Fibroblast of skin of right biceps (primary cell): ENCODE measurements around the gene WDR20.
"Not testable (repeated sequence)": the region's sequence is repeated elsewhere in the genome, so short reads cannot be mapped to it uniquely, and the experiment has no call there.

Source experiments
- DNase-seq: peaks from one replicate; pipeline ENCODE4 v3.0.0-alpha.2; 2013

Gene WDR20

GRCh38 chr14:102139286-102140026, at the start of gene WDR20:
Gene WDR20, plus strand, starts transcription at chr14:102139897. Its CDS starts 27 bp downstream, at chr14:102139924.
- peak; percentile 95 for DNase-seq

GRCh38 chr14:102090713-102091112, 49.0 kb upstream of the WDR20 start:
- no peak for DNase-seq

GRCh38 chr14:102092806-102093205, 46.9 kb upstream of the WDR20 start:
- no peak for DNase-seq

GRCh38 chr14:102094101-102094500, 45.6 kb upstream of the WDR20 start:
- DNase-seq = no peak

- peak; percentile 22 for DNase-seq
Measured at GRCh38 chr14:102095231-102095870, 44.3 kb upstream of the WDR20 start.

- DNase-seq = no peak
Measured at GRCh38 chr14:102095871-102096568, 43.7 kb upstream of the WDR20 start.

- DNase-seq = peak; percentile 79
Measured at GRCh38 chr14:102096569-102097188, 43.0 kb upstream of the WDR20 start.

- DNase-seq = no peak
Measured at GRCh38 chr14:102097441-102098135, 42.1 kb upstream of the WDR20 start.

- no peak for DNase-seq
Measured at GRCh38 chr14:102103062-102103695, 36.5 kb upstream of the WDR20 start.

- DNase-seq = no peak
Measured at GRCh38 chr14:102105369-102105768, 34.3 kb upstream of the WDR20 start.

GRCh38 chr14:102109332-102109731, 30.4 kb upstream of the WDR20 start:
- DNase-seq = not testable (repeated sequence)

GRCh38 chr14:102111101-102111500, 28.6 kb upstream of the WDR20 start:
- DNase-seq = no peak

- no peak for DNase-seq
Measured at GRCh38 chr14:102116361-102117180, 23.1 kb upstream of the WDR20 start.

- no peak for DNase-seq
Measured at GRCh38 chr14:102117852-102118251, 21.8 kb upstream of the WDR20 start.

GRCh38 chr14:102120888-102121287, 18.8 kb upstream of the WDR20 start:
- DNase-seq = no peak

- DNase-seq = no peak
Measured at GRCh38 chr14:102121567-102121966, 18.1 kb upstream of the WDR20 start.

GRCh38 chr14:102124419-102124818, 15.3 kb upstream of the WDR20 start:
- DNase-seq = no peak

- DNase-seq = no peak
Measured at GRCh38 chr14:102125546-102125945, 14.2 kb upstream of the WDR20 start.

- no peak for DNase-seq
Measured at GRCh38 chr14:102126807-102127455, 12.8 kb upstream of the WDR20 start.

GRCh38 chr14:102131741-102132140, 8.0 kb upstream of the WDR20 start:
- no peak for DNase-seq

- not testable (repeated sequence) for DNase-seq
Measured at GRCh38 chr14:102134021-102134420, 5.7 kb upstream of the WDR20 start.
